ENCODE data around the gene CACNB2.
"Not testable (repeated sequence)": the region's sequence is repeated elsewhere in the genome, so short reads cannot be mapped to it uniquely, and the experiment has no call there.

CACNB2 gene

GRCh38 chr10:18577823-18578685 is 437.8 kb downstream of the CACNB2 start:
- no peak for DNase-seq

- no peak for DNase-seq
These were observed 442.6 kb downstream of the CACNB2 start for GRCh38 chr10:18582803-18583202.

DNA sequence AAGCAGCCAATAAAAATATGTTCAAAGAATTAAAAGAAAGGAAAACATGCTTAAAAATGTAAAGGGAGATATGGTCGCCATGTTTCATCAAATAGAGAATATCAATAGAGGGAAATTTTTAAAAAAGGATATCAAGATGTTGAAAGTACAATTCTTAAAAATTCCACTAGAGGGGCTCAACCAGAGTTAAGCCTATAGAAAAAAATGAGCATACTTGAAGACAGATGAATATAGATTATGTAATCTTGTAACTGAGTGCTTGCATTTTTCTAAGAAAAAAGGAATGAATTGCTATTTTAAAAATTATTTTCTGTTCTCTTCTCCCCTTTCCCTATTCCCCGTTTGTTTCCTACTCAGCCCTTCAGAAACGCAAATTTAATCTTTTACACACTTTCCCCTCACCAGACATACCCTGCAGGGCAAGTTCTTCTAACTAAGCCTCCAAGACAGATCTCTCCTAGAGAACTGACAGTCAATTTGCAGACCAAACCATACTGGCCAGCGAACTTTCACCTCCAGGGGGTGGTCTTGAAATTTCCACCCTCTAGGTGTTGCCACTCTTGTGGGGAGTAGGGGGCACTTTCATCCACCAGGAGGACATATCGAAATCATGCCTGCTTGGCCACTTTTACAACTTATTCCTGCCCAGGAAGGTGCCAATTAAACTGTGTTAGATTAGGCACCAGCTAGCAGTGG is 443.5 kb downstream of the CACNB2 start:
- no peak for DNase-seq

GRCh38 chr10:18586637-18587036 is 446.4 kb downstream of the CACNB2 start:
- DNase-seq = not testable (repeated sequence)

GRCh38 chr10:18591141-18591540 is 450.9 kb downstream of the CACNB2 start:
- not testable (repeated sequence) for DNase-seq

Data from NCI-H82 (cell line).